ENCODE measurements around the gene MFNG. TPM values are rescaled to one million over a fixed set of nuclear protein-coding genes. Genes with fewer than 3 reads are reported as not detected.
A peak's percentile ranks its signal among the peaks of the same experiment; 100 is the strongest.

The MFNG gene
- polyA plus RNA-seq, 1 experiment: 0.06 TPM

DNA sequence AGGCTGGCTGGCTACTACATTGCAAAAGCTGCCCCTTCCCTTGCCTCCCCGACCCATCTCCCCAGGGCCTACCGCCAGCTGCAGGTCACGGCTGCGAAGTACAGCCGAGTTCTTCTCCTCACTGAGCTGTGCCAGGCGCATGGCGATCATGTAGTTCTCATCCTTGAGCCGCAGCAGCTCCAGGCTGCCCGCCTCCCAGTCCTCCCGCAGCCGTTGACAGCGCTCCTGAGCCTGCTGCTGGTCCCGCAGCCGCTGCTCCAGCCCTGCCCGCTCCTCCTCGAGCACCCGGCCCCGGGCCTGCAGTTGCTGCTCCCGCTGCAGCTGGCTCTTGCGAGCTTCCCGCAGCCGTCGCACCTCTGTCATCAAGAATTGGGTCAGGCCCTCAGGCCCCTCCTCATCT is 29.7 kb upstream of the MFNG start:
- TF ChIP-seq, protein P1, sequence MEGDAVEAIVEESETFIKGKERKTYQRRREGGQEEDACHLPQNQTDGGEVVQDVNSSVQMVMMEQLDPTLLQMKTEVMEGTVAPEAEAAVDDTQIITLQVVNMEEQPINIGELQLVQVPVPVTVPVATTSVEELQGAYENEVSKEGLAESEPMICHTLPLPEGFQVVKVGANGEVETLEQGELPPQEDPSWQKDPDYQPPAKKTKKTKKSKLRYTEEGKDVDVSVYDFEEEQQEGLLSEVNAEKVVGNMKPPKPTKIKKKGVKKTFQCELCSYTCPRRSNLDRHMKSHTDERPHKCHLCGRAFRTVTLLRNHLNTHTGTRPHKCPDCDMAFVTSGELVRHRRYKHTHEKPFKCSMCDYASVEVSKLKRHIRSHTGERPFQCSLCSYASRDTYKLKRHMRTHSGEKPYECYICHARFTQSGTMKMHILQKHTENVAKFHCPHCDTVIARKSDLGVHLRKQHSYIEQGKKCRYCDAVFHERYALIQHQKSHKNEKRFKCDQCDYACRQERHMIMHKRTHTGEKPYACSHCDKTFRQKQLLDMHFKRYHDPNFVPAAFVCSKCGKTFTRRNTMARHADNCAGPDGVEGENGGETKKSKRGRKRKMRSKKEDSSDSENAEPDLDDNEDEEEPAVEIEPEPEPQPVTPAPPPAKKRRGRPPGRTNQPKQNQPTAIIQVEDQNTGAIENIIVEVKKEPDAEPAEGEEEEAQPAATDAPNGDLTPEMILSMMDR (IDR thresholded peaks at IDR 0.05; ENCODE audit: low read depth, low read length): no peak
- no peak for DNase-seq (ENCODE audit: low read depth, low spot score)
- ChIA-PET POLR2A (no interaction called here), CTCF (interaction anchor here (1.0 kb wide), 1 partner anchor 77 kb away, joined by 3 read pairs; no protein-coding TSS in a partner anchor)
- Histone ChIP-seq H3K27me3 (ENCODE audit: control insufficient read depth, insufficient read depth, low read length) (no peaks in the 10 kb centered on the region), H3K27ac (ENCODE audit: low read depth, low read length) (no peak overlapping the region), H3K4me3 (ENCODE audit: low read depth, low read length) (no peak overlapping the region), H3K9me3 (ENCODE audit: control insufficient read depth, insufficient read depth, low read length) (no peaks in the 10 kb centered on the region; the same call in 1 of the 2 replicates)

DNA sequence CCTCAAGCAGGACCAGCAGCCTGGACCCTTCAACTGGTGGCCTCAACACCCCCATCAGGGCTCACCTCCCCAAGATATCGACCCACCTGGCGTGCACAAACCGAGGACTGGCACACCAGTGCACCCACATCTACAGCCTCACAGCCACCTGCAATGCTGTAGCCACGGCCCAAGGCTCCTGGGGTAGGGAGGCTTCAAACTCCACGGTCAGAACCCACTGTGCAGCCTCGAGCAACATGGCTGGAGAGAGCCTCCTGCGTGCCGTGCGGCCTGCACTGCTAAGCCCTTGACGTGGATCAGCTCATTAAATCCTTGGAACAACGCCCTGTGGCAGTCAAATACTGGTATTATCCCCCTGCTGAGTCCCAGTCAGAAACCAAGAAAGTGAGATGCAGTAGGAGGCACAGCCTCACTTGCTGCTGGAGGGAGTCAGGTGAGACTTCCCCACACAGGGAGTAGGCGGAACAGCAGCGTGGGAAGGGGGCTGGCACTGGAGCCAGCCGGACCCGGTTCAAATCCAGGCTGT is 28.4 kb upstream of the MFNG start:
- H3K9me3 ChIP-seq (ENCODE audit: control insufficient read depth, insufficient read depth, low read length): no peaks in the 10 kb centered on the region; the same call in 1 of the 2 replicates
- DNase-seq (ENCODE audit: low read depth, low spot score): no peak
- H3K4me3 ChIP-seq (ENCODE audit: low read depth, low read length): no peak overlapping the region
- TF ChIP-seq, protein P1 (IDR thresholded peaks at IDR 0.05; ENCODE audit: low read depth, low read length): no peak
- H3K27ac ChIP-seq (ENCODE audit: low read depth, low read length): no peak overlapping the region
- POLR2A ChIA-PET: no interaction called here
- CTCF ChIA-PET: no interaction called here
- H3K27me3 ChIP-seq (ENCODE audit: control insufficient read depth, insufficient read depth, low read length): no peaks in the 10 kb centered on the region

DNA sequence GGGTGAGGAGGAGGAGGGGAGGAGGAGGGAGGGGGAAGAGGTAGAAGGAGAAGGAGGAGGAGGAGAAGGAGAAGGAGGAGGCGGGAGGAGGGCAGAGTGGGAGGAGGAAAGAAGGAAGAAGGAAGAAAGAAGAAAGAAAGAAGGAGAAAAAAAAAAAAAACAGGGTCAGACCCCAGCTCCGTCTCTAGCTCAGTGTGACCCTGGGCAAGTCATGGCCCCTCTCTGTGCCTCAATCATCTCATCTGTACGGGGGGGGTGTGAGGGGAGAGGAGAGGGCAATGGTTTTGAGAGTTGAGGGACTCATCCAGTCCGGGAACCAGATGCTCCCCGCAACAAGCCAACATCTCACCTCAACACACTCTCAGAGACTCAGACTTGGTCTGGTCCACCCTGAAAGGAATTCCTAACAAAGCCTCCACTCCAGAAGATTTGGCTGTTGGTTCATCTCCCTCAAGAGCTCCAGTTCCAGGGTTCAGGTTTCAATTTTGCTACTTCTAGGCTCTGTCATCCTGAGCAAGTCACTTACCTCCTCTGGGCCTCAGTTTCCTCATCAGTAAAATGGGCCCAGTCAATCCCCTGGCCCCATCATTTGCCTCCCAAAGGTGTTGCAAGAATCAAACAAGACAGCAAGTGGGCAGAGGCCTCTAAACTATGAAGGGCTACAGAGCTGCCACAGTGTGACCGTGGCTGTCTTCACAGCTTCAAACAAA is 25.4 kb upstream of the MFNG start:
- POLR2A ChIA-PET: interaction anchor here (0.7 to 1.7 kb wide), 3 partner anchors 15 to 40 kb away, joined by 4 to 9 read pairs (median 6); no protein-coding TSS in a partner anchor
- peak overlapping the region; percentile 75 for H3K27ac ChIP-seq (ENCODE audit: low read depth, low read length)
- no peaks in the 10 kb centered on the region; the same call in 1 of the 2 replicates for H3K9me3 ChIP-seq (ENCODE audit: control insufficient read depth, insufficient read depth, low read length)
- no peak overlapping the region for H3K4me3 ChIP-seq (ENCODE audit: low read depth, low read length)
- CTCF ChIA-PET: interaction anchor here (0.6 to 1.6 kb wide), 3 partner anchors 39 to 251 kb away, joined by 3 to 7 read pairs (median 4); no protein-coding TSS in a partner anchor
- TF ChIP-seq, protein P1 (IDR thresholded peaks at IDR 0.05; ENCODE audit: low read depth, low read length): no peak
- H3K27me3 ChIP-seq (ENCODE audit: control insufficient read depth, insufficient read depth, low read length): no peaks in the 10 kb centered on the region
- no peak for DNase-seq (ENCODE audit: low read depth, low spot score)

DNA sequence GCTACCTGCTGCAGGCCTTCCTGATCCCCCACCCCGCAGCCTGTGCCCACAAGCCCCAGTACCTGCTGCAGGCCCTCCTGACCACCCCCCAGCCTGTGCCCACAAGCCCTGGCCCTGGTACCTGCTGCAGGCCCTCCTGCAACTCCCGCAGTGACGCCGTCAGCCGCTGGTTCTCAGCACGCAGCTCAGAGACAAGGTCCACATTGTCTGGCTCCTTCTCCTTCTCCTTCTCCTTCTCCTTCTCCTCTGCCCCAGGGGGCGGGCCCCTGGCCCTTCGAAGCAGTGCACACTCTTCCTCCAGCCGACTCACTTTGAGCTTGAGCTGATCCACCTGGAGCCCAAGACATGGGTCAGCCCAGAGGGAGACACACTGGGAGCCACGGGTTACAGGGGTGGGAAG is 23.9 kb upstream of the MFNG start:
- H3K27ac ChIP-seq (ENCODE audit: low read depth, low read length): no peak overlapping the region
- H3K4me3 ChIP-seq (ENCODE audit: low read depth, low read length): no peak overlapping the region
- no peaks in the 10 kb centered on the region for H3K27me3 ChIP-seq (ENCODE audit: control insufficient read depth, insufficient read depth, low read length)
- ChIA-PET CTCF (no interaction called here), POLR2A (no interaction called here)
- TF ChIP-seq, protein P1 (IDR thresholded peaks at IDR 0.05; ENCODE audit: low read depth, low read length): no peak
- no peak for DNase-seq (ENCODE audit: low read depth, low spot score)
- H3K9me3 ChIP-seq (ENCODE audit: control insufficient read depth, insufficient read depth, low read length): no peaks in the 10 kb centered on the region; the same call in 1 of the 2 replicates

Measured in AG04450 (cell line).